GM12874 (cell line): ENCODE data around the gene ABCF2.

Experiments
- TF ChIP-seq, protein P1 (sequence below): IDR thresholded peaks from 2 replicates; pipeline ENCODE4 v1.5.1; 2011; ENCODE audit warnings: low read depth, mild to moderate bottlenecking, control low read depth, low read length, moderate library complexity; ENCODE audit not compliant: insufficient read depth

Gene ABCF2

GRCh38 chr7:151212626-151213025 is 14.4 kb downstream of the ABCF2 start:
- TF ChIP-seq, protein P1, sequence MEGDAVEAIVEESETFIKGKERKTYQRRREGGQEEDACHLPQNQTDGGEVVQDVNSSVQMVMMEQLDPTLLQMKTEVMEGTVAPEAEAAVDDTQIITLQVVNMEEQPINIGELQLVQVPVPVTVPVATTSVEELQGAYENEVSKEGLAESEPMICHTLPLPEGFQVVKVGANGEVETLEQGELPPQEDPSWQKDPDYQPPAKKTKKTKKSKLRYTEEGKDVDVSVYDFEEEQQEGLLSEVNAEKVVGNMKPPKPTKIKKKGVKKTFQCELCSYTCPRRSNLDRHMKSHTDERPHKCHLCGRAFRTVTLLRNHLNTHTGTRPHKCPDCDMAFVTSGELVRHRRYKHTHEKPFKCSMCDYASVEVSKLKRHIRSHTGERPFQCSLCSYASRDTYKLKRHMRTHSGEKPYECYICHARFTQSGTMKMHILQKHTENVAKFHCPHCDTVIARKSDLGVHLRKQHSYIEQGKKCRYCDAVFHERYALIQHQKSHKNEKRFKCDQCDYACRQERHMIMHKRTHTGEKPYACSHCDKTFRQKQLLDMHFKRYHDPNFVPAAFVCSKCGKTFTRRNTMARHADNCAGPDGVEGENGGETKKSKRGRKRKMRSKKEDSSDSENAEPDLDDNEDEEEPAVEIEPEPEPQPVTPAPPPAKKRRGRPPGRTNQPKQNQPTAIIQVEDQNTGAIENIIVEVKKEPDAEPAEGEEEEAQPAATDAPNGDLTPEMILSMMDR, result no peak

GRCh38 chr7:151211155-151211772 is 15.7 kb downstream of the ABCF2 start:
- TF ChIP-seq, protein P1, result no peak

- TF ChIP-seq, protein P1, result no peak
Observed at GRCh38 chr7:151210087-151210854, 16.7 kb downstream of the ABCF2 start, which contains the start of gene H2BK1. Gene H2BK1 (minus strand): TSS chr7:151210488. CDS start chr7:151210318, 170 bp downstream.

DNA sequence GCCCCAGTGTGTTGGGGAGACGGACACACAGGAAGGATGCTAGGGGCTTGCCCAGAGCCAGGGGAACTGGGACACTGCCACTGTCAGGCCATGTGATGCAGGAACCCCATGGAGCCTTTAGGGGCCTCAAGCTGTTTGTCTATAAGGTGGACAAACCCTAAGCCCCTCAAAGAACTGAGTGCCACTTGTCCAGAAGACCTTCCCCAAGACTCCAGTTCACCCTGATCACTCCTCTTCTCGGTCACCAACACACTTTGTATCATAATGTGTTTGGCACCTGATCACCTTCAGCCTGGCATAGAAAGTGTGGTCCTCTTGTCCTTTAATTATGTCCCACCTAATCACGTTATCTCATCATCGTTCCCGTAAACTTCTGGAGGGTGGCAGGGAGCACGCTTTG is 17.4 kb downstream of the ABCF2 start:
- TF ChIP-seq, protein P1, result no peak

DNA sequence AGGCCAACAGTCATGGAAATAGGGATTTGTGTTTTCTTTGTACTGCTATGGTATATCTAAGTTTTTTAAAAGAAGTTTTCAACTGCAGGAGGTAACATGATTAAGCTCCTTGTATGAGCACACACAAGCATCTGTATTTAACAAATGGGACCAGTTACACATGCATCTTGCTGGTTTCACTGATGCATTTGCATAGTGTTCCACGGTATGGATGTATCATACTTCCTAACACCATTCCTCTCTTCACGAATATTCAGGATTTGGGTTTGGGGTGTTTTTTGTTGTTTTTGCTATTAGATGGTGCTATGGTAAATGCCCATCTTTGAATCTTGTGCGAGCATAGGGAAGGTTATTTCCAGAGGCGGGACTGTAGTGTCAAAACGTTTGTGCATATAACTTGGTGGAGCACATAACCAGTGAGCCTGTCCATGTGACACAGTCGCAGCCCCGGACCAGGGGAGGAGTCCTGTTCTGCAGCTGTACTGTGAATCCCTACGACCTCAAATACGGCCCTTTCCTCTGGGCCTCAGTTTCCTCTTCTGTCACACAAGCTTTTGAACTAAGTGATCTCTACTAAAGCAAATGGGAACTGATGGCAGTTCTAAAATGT is 18.6 kb downstream of the ABCF2 start:
- TF ChIP-seq, protein P1, result no peak

DNA sequence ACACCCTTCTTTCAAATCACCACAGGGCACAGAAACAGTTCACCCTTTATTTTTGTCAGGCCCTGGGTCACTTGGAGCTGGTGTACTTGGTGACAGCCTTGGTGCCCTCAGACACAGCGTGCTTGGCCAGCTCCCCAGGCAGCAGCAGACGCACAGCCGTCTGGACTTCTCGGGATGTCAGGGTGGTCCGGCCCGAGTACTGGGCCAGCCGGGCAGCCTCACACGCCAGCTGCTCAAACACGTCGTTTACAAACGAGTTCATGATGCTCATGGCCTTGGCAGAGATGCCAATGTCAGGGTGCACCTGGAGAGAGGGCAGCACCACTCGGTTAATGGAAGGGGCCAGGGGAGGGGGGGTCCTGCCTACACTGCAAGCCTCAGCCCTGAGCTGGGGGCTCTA is 19.2 kb downstream of the ABCF2 start:
- TF ChIP-seq, protein P1, result no peak

GRCh38 chr7:151207315-151207714 is 19.7 kb downstream of the ABCF2 start:
- TF ChIP-seq, protein P1, result no peak
